HepG2 (cell line): Measurements from ENCODE around the gene ROBO2. TPM values are rescaled to one million over a fixed set of nuclear protein-coding genes. Genes with fewer than 3 reads are reported as not detected.

Experiments
- ATAC-seq: fragments of 200-7000 bp; cut with Tn5 transposase; 3 replicates; pipeline ENCODE4 v1.9.1; 2020; ENCODE audit warnings: mild to moderate bottlenecking, moderate library complexity
- BruUV-seq: library from RNA; stranded (reverse); fragments of 400-500 nt; replicated peaks from 2 replicates; lab custom pipeline; 2021; lab: Mats Ljungman, UMichigan
- CTCF ChIA-PET: fragments of 300-600 bp; formaldehyde crosslinking; extraction: SDS; loops from one replicate; lab custom pipeline; 2021; ENCODE audit warnings: low total read pairs, inconsistent platforms, low intra/inter-chr PET ratio; lab: Yijun Ruan, JAX
- POLR2A ChIA-PET: fragments of 350-600 bp; sonication (Branson Sonifier 250); formaldehyde crosslinking; loops from one replicate; lab custom pipeline; 2020; ENCODE audit warnings: antibody characterized with exemption, inconsistent platforms; lab: Yijun Ruan, JAX
- DNase-seq: peaks from one replicate; pipeline ENCODE4 v3.0.0-alpha.2; 2015; ENCODE audit warnings: low spot score
- FAIRE-seq: peaks from 3 replicates; lab custom pipeline; 2011; peaks lifted over from hg19 to GRCh38; lab: Jason Lieb, UNC
- H2AFZ ChIP-seq: one replicate; pipeline ENCODE4 v1.6.1; 2011; ENCODE audit warnings: low read length, inconsistent platforms
- H3K27ac ChIP-seq: fragments of 300-600 bp; 3 replicates; pipeline ENCODE4 v1.8.0; 2011; ENCODE audit warnings: mixed run types, mild to moderate bottlenecking, mixed read lengths, low read length, inconsistent platforms; ENCODE audit not compliant: insufficient read depth; ENCODE audit errors: extremely low read length
- H3K27me3 ChIP-seq, 2 experiments: fragments of 200-600 bp in 1 of 2; 2 replicates in 1 of 2; 3 replicates in 1 of 2; pipeline versions ENCODE4 v1.6.0 to v1.8.0; 2011; ENCODE audit warnings: low read length in 2 of 2, mild to moderate bottlenecking in 2 of 2, moderate library complexity in 2 of 2, inconsistent platforms in 1 of 2; ENCODE audit not compliant: insufficient read depth in 2 of 2, control insufficient read depth in 1 of 2
- H3K36me3 ChIP-seq, 2 experiments: fragments of 200-600 bp in 1 of 2; replicated peaks in 1 of 2; 2 replicates in 1 of 2; 3 replicates in 1 of 2; pipeline versions ENCODE4 v1.5.1 to v1.8.0; 2011; ENCODE audit warnings: low read length in 2 of 2, inconsistent platforms in 1 of 2; ENCODE audit not compliant: insufficient read depth in 2 of 2, control insufficient read depth in 1 of 2
- H3K4me1 ChIP-seq: 2 replicates; pipeline ENCODE4 v1.5.1; 2012; ENCODE audit warnings: low read length, inconsistent platforms; ENCODE audit not compliant: insufficient read depth
- H3K4me2 ChIP-seq: 2 replicates; pipeline ENCODE4 v1.6.0; 2011; ENCODE audit warnings: low read depth, low read length, inconsistent platforms
- H3K4me3 ChIP-seq, 3 experiments: fragments of 200-600 bp in 1 of 3; sonication (generic), shearing (Covaris generic) in 1 of 3; replicated peaks in 1 of 3; 2 replicates each; pipeline ENCODE4 v1.5.1; 2011 to 2016; ENCODE audit warnings: low read length in 3 of 3, inconsistent platforms in 2 of 3, low read depth in 2 of 3, mild to moderate bottlenecking in 2 of 3, control low read depth in 1 of 3, mixed read lengths in 1 of 3; ENCODE audit not compliant: insufficient read depth in 1 of 3
- H3K79me2 ChIP-seq: one replicate; pipeline ENCODE4 v1.6.1; 2011; ENCODE audit warnings: low read length, inconsistent platforms; ENCODE audit not compliant: insufficient read depth
- H3K9ac ChIP-seq: 2 replicates; pipeline ENCODE4 v1.6.0; 2011; ENCODE audit warnings: mild to moderate bottlenecking, low read depth, low read length, inconsistent platforms; ENCODE audit not compliant: insufficient read depth
- H3K9me3 ChIP-seq: 2 replicates; pipeline ENCODE4 v1.5.1; 2012; ENCODE audit warnings: mild to moderate bottlenecking, low read length
- H4K20me1 ChIP-seq: 2 replicates; pipeline ENCODE4 v1.6.0; 2011; ENCODE audit warnings: inconsistent platforms, mild to moderate bottlenecking, low read length, moderate library complexity; ENCODE audit not compliant: insufficient read depth
- ARID3A ChIP-seq: IDR thresholded peaks from 2 replicates; pipeline ENCODE4 v1.6.1; 2012; ENCODE audit warnings: low read depth, low read length, improper control_type of control experiment
- BATF2 ChIP-seq: sonication (generic); formaldehyde crosslinking; IDR thresholded peaks from 2 replicates; pipeline ENCODE4 v1.8.0; 2022; ENCODE audit warnings: mild to moderate bottlenecking, missing genetic modification reagents, moderate library complexity
- FOXM1 ChIP-seq: sonication (generic); formaldehyde crosslinking; IDR thresholded peaks from 2 replicates; pipeline ENCODE4 v1.5.0; 2020; ENCODE audit warnings: missing genetic modification reagents
- HMG20A ChIP-seq: IDR thresholded peaks from 2 replicates; pipeline ENCODE4 v1.6.1; 2016; ENCODE audit warnings: borderline replicate concordance
- HNRNPL ChIP-seq: fragments of 200-400 bp; formaldehyde crosslinking; IDR thresholded peaks from 2 replicates; pipeline ENCODE4 v1.6.1; 2017; ENCODE audit warnings: mild to moderate bottlenecking, low read depth, low read length
- MIER2 ChIP-seq: IDR thresholded peaks from 2 replicates; pipeline ENCODE4 v1.6.1; 2016; ENCODE audit warnings: missing biosample characterization, missing genetic modification reagents
- RARA ChIP-seq: IDR thresholded peaks from 2 replicates; pipeline ENCODE4 v1.6.1; 2016; ENCODE audit warnings: missing genetic modification reagents, missing compliant biosample characterization
- SOX6 ChIP-seq, 2 experiments: fragments of 450-650 bp in 1 of 2; sonication (generic) in 1 of 2; formaldehyde crosslinking in 1 of 2; IDR thresholded peaks; 2 replicates each; pipeline versions ENCODE4 v1.4.0 to v1.6.1; 2017 to 2020; ENCODE audit warnings: antibody characterized with exemption in 1 of 2, mild to moderate bottlenecking in 1 of 2, missing genetic modification reagents in 1 of 2
- SPEN ChIP-seq: sonication (generic); formaldehyde crosslinking; IDR thresholded peaks from 2 replicates; pipeline ENCODE4 v1.5.1; 2020; ENCODE audit warnings: low read depth, mild to moderate bottlenecking, missing genetic modification reagents
- ZFP91 ChIP-seq: sonication (generic); formaldehyde crosslinking; IDR thresholded peaks from 2 replicates; pipeline ENCODE4 v1.9.0; 2022; ENCODE audit warnings: missing genetic modification reagents, mild to moderate bottlenecking, borderline replicate concordance
- ZNF138 ChIP-seq: sonication (generic); formaldehyde crosslinking; IDR thresholded peaks from 2 replicates; pipeline ENCODE4 v1.5.0; 2020; ENCODE audit warnings: mild to moderate bottlenecking, low read depth, missing genetic modification reagents
- ZNF367 ChIP-seq: sonication (generic); formaldehyde crosslinking; IDR thresholded peaks from 2 replicates; pipeline ENCODE4 v1.4.0; 2020; ENCODE audit warnings: missing genetic modification reagents, borderline replicate concordance
- WGBS: methylation state at CpG from one replicate; pipeline ENCODE4 v1.1.6; 2017; ENCODE audit warnings: low lambda C conversion rate; 5-methylcytosine and 5-hydroxymethylcytosine counted together
- in situ Hi-C: cut with HindIII; loops from 2 replicates; pipeline ENCODE4 v1.10.0; 2017; ENCODE audit warnings: low pct_unique_long_range_greater_than_20kb; ENCODE audit not compliant: extremely low pct_ligation_motif_present
- intact Hi-C: fragments of 100-400 bp; cut with micrococcal nuclease; formaldehyde crosslinking; loops from one replicate; pipeline ENCODE4 v1.10.0; 2022; ENCODE audit not compliant: unreplicated experiment
- polyA plus RNA-seq, 8 experiments: library from polyadenylated mRNA; depleted of rRNA in 3 of 8; stranded (reverse) in 7 of 8; unstranded in 1 of 8; fragments of >200 nt; fragmentation: Illumina TruSeq in 4 of 8; extraction: Trizol in 4 of 8; gene quantifications; 2 replicates each; pipeline versions ENCODE4 v1.2.1 to v1.2.3, GENCODE V29; 2011 to 2016; ENCODE audit warnings: low read depth in 4 of 8, missing spikeins in 1 of 8, mixed read lengths in 1 of 8; ENCODE audit not compliant: insufficient read depth in 1 of 8
- total RNA-seq, 5 experiments: library from RNA; depleted of rRNA; stranded (reverse); fragments of >200 nt; fragmentation: Illumina TruSeq; extraction: Trizol; gene quantifications; 2 replicates each; pipeline ENCODE4 v1.2.3, GENCODE V29; 2016; ENCODE audit warnings: low read depth in 1 of 5
- TF ChIP-seq, protein P1 (sequence below): sonication (generic); formaldehyde crosslinking; IDR thresholded peaks from 2 replicates; pipeline ENCODE4 v1.4.0; 2020; ENCODE audit warnings: mild to moderate bottlenecking, missing genetic modification reagents, borderline replicate concordance

Gene ROBO2
- total and polyA plus RNA-seq, 2 of the 13 experiments (the other 11 are each of a cell fraction or from before 2014, with no cell fraction given): not detected

DNA sequence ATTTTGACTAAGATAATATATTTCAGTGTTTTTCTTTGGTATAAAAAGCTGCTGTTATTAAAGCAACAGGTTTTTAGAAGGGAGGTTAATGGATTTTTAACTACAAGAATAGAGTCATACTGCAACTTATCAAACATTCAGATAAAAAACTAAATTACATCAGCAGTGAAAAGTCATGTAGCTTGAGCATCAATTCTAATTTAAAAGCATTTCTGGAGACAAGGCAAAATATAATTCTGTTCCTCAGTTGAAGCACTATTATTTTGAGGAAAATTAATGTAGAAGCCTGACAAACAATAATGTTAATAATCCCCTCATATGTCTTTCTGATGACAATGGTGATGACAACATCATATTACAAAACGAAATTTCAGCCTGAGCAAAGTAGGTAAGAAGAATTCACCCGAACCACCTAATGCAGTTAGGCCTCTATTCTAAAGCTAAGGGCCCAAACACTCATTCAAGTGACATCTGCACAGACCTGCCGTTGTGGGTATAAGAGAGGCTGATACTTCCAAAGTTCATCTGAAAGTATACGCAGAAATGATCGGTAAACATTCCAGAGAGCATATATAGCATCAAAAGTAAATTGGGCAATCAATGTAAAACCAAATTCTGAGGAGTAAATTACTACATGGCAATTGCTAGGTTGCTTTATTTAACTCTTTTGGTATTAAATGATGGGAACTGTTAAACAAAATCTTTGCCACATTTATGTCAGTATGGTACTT lies 12.8 kb upstream of the ROBO2 start (continued):
- TF ChIP-seq ARID3A (peak; percentile 13; the same call in 1 of the 2 replicates), ZFP91 (CRISPR knock-in tag) (no peak), ZNF138 (CRISPR knock-in tag) (no peak), HMG20A (CRISPR knock-in tag) (peak; percentile 27; the same call in 1 of the 2 replicates)

DNA sequence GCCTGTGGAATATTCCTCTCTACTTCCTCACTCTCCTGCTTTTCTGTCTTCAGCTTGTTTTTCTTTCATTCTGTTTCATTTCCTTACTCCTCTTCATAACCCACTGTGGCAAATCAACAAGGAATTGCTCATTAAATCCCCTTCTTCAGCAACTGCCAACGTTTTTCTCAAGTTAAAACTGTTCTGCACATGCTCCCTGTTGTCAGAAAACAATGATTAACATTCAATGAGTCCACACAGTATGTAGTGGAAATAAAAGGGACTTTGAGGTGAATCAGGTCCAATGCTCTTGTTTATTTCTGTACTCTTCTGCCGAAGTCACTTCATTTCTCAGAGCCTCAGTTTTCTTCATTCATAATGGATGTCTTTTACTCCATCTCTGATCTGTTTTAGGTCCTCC lies 11.9 kb upstream of the ROBO2 start:
- no peak for DNase-seq
- 2% methylated on average over 2 of the region's 2 CpGs for WGBS

More for the DNA sequence above, 11.9 kb upstream of the ROBO2 start:
- TF ChIP-seq SPEN (no peak), FOXM1 (CRISPR knock-in tag) (no peak), HNRNPL (no peak), SOX6 (IDR thresholded peaks at IDR 0.05) (no peak), SOX6 (CRISPR knock-in tag; IDR thresholded peaks at IDR 0.05) (no peak), RARA (CRISPR knock-in tag) (no peak), BATF2 (CRISPR knock-in tag) (no peak), ZNF367 (CRISPR knock-in tag) (no peak), MIER2 (CRISPR knock-in tag) (no peak)
- TF ChIP-seq, protein P1, sequence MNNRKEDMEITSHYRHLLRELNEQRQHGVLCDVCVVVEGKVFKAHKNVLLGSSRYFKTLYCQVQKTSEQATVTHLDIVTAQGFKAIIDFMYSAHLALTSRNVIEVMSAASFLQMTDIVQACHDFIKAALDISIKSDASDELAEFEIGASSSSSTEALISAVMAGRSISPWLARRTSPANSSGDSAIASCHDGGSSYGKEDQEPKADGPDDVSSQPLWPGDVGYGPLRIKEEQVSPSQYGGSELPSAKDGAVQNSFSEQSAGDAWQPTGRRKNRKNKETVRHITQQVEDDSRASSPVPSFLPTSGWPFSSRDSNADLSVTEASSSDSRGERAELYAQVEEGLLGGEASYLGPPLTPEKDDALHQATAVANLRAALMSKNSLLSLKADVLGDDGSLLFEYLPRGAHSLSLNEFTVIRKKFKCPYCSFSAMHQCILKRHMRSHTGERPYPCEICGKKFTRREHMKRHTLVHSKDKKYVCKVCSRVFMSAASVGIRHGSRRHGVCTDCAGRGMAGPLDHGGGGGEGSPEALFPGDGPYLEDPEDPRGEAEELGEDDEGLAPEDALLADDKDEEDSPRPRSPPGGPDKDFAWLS (CRISPR knock-in tag): no peak
- TF ChIP-seq, all 625 proteins: peak for 0
- no peak overlapping the region for H3K27ac ChIP-seq
- BruUV-seq: no TSS peak
- FAIRE-seq (no peak), ATAC-seq (peak; percentile 61)
- peak overlapping the region; percentile 65 for H2AFZ ChIP-seq
- ChIA-PET CTCF (no interaction called here), POLR2A (no interaction called here)
- H3K4me2 ChIP-seq: peak overlapping the region; percentile 74
- H3K9ac ChIP-seq: no peak overlapping the region
- no peaks in the 10 kb centered on the region for H4K20me1 ChIP-seq
- H3K9me3 ChIP-seq: no peaks in the 10 kb centered on the region
- H3K36me3 ChIP-seq: no peaks in the 10 kb centered on the region
- intact Hi-C loops (no loop called here), in situ Hi-C loops (loop anchor here (25.0 kb wide), 1 partner anchor 1609 kb away; no protein-coding TSS in a partner anchor)
- H3K4me1 ChIP-seq: peaks cover 19% of the 10 kb centered on the region
- no peaks in the 10 kb centered on the region for H3K79me2 ChIP-seq
- H3K27me3 ChIP-seq: no peaks in the 10 kb centered on the region
- no peak overlapping the region; a peak in 1 of 6 replicates for H3K4me3 ChIP-seq
